A673 (cell line): ENCODE measurements around the gene SH3PXD2B. TPM values are rescaled to one million over a fixed set of nuclear protein-coding genes. Genes with fewer than 3 reads are reported as not detected.

Source experiments
- BruUV-seq: library from RNA; stranded (reverse); fragments of 400-500 nt; replicated peaks from 2 replicates; lab custom pipeline; 2021; lab: Mats Ljungman, UMichigan
- CTCF ChIA-PET: fragments of 300-600 bp; sonication (Branson Sonifier 250); formaldehyde crosslinking; loops from one replicate; lab custom pipeline; 2022; ENCODE audit warnings: antibody characterized with exemption; lab: Charles Lee
- POLR2A ChIA-PET: fragments of 300-600 bp; sonication (Branson Sonifier 250); formaldehyde crosslinking; loops from one replicate; lab custom pipeline; 2022; ENCODE audit warnings: antibody characterized with exemption; ENCODE audit not compliant: low non-redundant PET; lab: Charles Lee
- DNase-seq: peaks from one replicate; pipeline ENCODE4 v3.0.0-alpha.2; 2015; ENCODE audit warnings: low spot score
- H3K27ac ChIP-seq: fragments of 200-600 bp; sonication (generic); 2 replicates; pipeline ENCODE4 v1.5.1; 2016; ENCODE audit warnings: mixed run types, low read depth, mild to moderate bottlenecking, mixed read lengths, antibody characterized with exemption, low read length; ENCODE audit not compliant: poor library complexity, severe bottlenecking
- H3K27me3 ChIP-seq: fragments of 200-600 bp; sonication (generic); replicated peaks from 2 replicates; pipeline ENCODE4 v1.6.1; 2017; ENCODE audit warnings: mixed run types, low read depth, mild to moderate bottlenecking, mixed read lengths, antibody characterized with exemption, low read length; ENCODE audit not compliant: insufficient read depth, poor library complexity
- H3K36me3 ChIP-seq: fragments of 200-600 bp; sonication (generic); 2 replicates; pipeline ENCODE4 v1.6.1; 2016; ENCODE audit warnings: mixed run types, mild to moderate bottlenecking, mixed read lengths, antibody characterized with exemption, low read length; ENCODE audit not compliant: insufficient read depth, poor library complexity, severe bottlenecking
- H3K4me1 ChIP-seq: fragments of 200-600 bp; sonication (generic); 2 replicates; pipeline ENCODE4 v1.6.1; 2017; ENCODE audit warnings: mixed run types, mild to moderate bottlenecking, mixed read lengths, antibody characterized with exemption, low read length; ENCODE audit not compliant: insufficient read depth, poor library complexity, severe bottlenecking
- H3K4me3 ChIP-seq: fragments of 200-600 bp; sonication (generic); 2 replicates; pipeline ENCODE4 v1.5.1; 2016; ENCODE audit warnings: low read depth, mixed run types, mild to moderate bottlenecking, mixed read lengths, low read length; ENCODE audit not compliant: poor library complexity, severe bottlenecking
- H3K9me3 ChIP-seq: fragments of 200-600 bp; sonication (generic); 2 replicates; pipeline ENCODE4 v1.6.1; 2016; ENCODE audit warnings: mixed run types, low read depth, mild to moderate bottlenecking, mixed read lengths, antibody characterized with exemption, low read length; ENCODE audit not compliant: poor library complexity, severe bottlenecking
- CTCF ChIP-seq: fragments of 300-800, 200-600 bp; sonication (generic); conservative IDR thresholded peaks from 2 replicates; pipeline ENCODE4 v1.5.1; 2017; ENCODE audit warnings: low read depth, mild to moderate bottlenecking, antibody characterized with exemption, low read length, moderate library complexity, mixed read lengths
- EZH2 ChIP-seq: fragments of 200-600 bp; sonication (generic); IDR thresholded peaks from 2 replicates; pipeline ENCODE4 v1.6.1; 2017; ENCODE audit warnings: borderline replicate concordance, low read depth, mild to moderate bottlenecking, mixed read lengths, antibody characterized with exemption, low read length; ENCODE audit not compliant: poor library complexity, severe bottlenecking
- intact Hi-C: fragments of 100-400 bp; cut with micrococcal nuclease; formaldehyde crosslinking; loops from one replicate; pipeline ENCODE4 v1.10.0; 2022; ENCODE audit not compliant: unreplicated experiment
- total RNA-seq: library from RNA; stranded (reverse); gene quantifications from 2 replicates; pipeline ENCODE4 v1.2.3, GENCODE V29; 2021

The SH3PXD2B gene
- total RNA-seq, 1 experiment from 2014 or later, result 28.1 TPM

GRCh38 chr5:172427202-172427601 lies 27.1 kb downstream of the SH3PXD2B start:
- ChIA-PET CTCF (no interaction called here), POLR2A (no interaction called here)
- no peaks in the 10 kb centered on the region for H3K36me3 ChIP-seq
- no peaks in the 10 kb centered on the region for H3K27me3 ChIP-seq
- H3K4me1 ChIP-seq, result no peaks in the 10 kb centered on the region
- no TSS peak for BruUV-seq
- H3K9me3 ChIP-seq, result no peaks in the 10 kb centered on the region
- DNase-seq, result no peak
- H3K27ac ChIP-seq, result no peak overlapping the region
- no peak overlapping the region for H3K4me3 ChIP-seq
- TF ChIP-seq CTCF (no peak), EZH2 (no peak)
- intact Hi-C loops, result no loop called here

- Histone ChIP-seq H3K4me3 (no peak overlapping the region), H3K27ac (no peak overlapping the region), H3K27me3 (no peaks in the 10 kb centered on the region), H3K36me3 (no peaks in the 10 kb centered on the region), H3K9me3 (no peaks in the 10 kb centered on the region), H3K4me1 (no peaks in the 10 kb centered on the region)
- TF ChIP-seq CTCF, result no peak
- no peak for TF ChIP-seq EZH2
- BruUV-seq, result no TSS peak
- ChIA-PET POLR2A (no interaction called here), CTCF (no interaction called here)
- no peak for DNase-seq
- intact Hi-C loops, result no loop called here
Measured at GRCh38 chr5:172426086-172426485, 28.2 kb downstream of the SH3PXD2B start.

GRCh38 chr5:172425402-172425801 lies 28.9 kb downstream of the SH3PXD2B start:
- CTCF ChIA-PET, result no interaction called here

More at GRCh38 chr5:172425402-172425801, 28.9 kb downstream of the SH3PXD2B start:
- Histone ChIP-seq H3K4me1 (peaks cover 2% of the 10 kb centered on the region), H3K27ac (no peak overlapping the region), H3K9me3 (no peaks in the 10 kb centered on the region), H3K27me3 (no peaks in the 10 kb centered on the region), H3K4me3 (no peak overlapping the region), H3K36me3 (no peaks in the 10 kb centered on the region)
- no TSS peak for BruUV-seq
- POLR2A ChIA-PET, result no interaction called here
- intact Hi-C loops, result no loop called here
- DNase-seq, result no peak
- TF ChIP-seq EZH2 (no peak), CTCF (no peak)
